A204.1 (cell line): ENCODE data around the gene SCIMP.
"Not testable (repeated sequence)": the region's sequence is repeated elsewhere in the genome, so short reads cannot be mapped to it uniquely, and the experiment has no call there.

Source experiments
- FAIRE-seq: peaks from 2 replicates; lab custom pipeline; 2012; peaks lifted over from hg19 to GRCh38; lab: Jason Lieb, UNC

SCIMP gene

DNA sequence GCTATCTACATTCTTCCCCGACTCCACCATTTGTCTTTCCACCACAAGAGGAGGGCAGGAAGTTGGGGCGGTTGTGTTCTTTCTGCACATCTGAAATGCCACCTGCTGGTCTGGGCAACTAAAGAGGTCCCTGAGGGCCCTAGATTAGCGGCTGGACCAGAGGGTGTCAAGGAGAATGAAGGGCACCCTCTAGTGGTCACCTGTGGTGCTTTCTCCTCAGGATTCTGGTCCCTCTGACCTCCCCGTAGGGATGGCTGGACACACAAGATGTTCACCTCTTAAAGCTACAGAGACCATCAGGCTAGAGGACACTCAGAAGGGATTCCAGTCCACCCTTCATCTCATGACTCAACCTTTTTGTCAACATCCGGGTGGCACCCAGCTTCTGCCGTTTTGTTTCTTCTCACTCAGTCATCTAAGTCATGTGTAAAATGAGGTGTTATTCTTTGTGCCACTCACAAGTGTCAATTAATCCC lies 2.9 kb upstream of the SCIMP start:
- no peak for FAIRE-seq

GRCh38 chr17:5236938-5237540 lies 2.4 kb upstream of the SCIMP start:
- FAIRE-seq = no peak

DNA sequence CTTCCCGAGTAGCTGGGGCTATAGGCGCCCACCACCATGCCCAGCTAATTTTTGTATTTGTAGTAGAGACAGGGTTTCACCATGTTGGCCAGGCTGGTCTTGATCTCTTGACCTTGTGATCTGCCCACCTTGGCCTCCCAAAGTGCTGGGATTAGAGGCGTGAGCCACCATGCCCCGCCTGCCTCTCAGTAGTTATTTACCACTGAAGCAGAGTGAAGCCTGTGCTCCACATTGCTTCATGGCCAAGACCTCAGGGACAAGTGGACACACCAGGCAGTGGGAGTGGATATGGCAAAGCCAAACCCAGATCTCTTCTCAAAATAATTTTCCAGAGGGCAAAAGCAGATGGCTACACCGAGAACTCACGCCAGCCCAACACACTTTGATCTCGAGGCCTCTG lies 1.2 kb downstream of the SCIMP start:
- not testable (repeated sequence) for FAIRE-seq

DNA sequence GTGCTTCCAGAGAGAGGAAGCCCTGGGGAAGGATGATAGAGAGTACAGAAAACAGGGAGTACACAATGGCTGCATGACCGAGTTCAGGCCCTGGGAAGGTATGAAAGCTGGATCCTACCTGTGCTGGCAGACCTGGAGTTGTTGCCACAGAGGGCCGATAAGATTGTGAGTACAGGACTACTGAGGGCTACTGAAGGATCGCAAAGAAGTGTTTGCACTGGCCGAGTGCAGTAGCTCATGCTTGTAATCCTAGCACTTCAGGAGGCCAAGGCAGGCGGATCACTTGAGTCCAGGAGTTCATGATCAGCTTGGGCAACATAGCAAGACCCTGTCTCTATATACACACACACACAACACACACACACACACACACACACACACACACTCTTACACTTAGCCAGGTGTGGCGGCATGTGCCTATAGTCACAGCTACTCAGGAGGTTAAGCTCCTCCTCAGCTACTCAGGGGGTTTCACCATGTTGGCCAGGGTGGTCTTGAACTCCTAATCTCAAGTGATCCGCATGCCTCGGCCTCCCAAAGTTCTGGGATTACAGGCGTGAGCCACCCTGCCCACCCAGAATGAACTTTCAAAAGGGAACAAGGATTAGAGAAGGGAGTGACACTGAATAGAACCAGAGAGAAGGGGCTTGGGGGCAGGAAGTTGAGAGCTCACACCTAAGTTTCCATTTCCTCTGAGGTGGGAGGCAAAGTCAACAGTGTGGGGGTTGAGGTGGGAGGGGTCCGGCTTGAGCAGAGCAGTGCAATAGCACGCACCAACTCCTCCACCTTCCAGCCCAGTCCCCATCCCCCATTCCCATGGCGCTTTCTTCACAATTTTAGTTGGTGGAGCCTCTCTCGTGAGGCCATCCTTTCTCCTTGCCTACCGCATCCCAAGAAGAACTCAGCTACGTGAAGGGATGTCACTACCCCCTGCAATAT lies 7.5 kb downstream of the SCIMP start:
- FAIRE-seq = no peak

DNA sequence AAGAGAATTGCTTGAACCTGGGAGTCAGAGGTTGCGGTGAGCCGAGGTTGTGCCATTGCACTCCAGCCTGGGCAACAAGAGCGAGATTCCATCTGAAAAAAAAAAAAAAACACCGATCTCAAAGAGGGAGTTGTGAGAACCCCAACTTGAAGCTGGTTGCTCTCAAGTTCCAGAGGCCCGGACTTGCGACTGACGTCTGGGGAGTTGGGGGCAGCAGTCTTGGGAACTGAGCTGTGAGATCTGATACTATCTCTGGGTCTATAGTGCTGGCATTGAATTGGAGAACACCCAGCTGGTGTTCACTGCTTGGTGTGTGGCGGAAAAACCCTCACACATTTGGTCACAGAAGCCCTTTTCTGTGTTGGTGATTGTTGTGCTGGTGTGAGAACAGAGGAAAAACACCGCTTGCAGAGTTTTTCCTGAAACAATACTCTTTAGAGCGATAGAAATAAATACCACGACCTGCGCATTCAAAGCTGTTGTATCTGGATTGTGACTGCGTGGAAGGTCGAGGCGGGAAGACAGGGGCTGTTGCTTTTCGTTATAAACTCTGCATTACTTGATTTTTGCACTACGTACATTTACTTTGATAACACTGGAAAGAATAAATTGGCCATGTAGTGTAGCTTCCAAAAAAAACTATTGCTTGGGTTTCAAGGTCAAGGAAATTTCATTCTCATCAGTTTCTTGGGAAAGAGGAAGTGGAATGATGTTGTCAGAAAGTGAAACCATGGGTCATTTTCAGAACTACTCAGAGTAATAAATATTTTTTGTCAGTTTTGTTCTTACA lies 8.8 kb downstream of the SCIMP start:
- no peak for FAIRE-seq

DNA sequence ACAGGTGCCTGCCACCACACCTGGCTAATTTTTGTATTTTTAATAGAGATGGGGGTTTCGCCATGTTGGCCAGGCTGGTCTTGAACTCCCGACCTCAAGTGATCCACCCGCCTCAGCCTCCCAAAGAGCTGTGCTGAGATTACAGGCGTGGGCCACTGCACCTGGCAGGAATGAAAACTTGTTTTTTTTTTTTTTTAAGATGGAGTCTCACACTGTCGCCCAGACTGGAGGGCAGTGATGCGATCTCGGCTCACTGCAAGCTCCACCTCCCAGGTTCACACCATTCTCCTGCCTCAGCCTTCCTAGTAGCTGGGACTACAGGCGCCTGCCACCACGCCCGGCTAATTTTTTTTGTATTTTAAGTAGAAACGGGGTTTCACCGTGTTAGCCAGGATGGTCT lies 12.7 kb downstream of the SCIMP start:
- FAIRE-seq = not testable (repeated sequence)

- FAIRE-seq = no peak
Measured at GRCh38 chr17:5220074-5220473, 14.6 kb downstream of the SCIMP start.

- FAIRE-seq = no peak
Measured at GRCh38 chr17:5219536-5219935, 15.1 kb downstream of the SCIMP start.

- FAIRE-seq = not testable (repeated sequence)
Measured at GRCh38 chr17:5217562-5217961, 17.1 kb downstream of the SCIMP start.

DNA sequence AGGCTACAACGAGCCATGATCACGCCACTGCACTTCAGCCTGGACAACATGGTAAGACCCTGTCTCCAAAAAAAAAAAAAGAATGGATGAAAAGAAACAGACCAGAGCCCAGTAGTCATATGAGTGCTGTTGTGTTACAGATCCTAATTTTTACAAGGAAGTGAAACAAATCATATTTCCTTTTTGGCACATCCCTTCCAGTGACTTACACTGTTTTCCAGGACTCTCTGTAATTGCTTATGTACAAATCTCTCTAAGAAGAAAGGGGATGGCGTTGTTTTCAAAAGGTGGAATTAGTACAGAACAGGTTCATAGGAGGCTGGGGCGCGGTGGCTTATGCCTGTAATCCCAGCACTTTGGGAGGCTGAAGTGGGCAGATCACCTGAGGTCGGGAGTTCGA lies 23.2 kb downstream of the SCIMP start:
- no peak for FAIRE-seq

DNA sequence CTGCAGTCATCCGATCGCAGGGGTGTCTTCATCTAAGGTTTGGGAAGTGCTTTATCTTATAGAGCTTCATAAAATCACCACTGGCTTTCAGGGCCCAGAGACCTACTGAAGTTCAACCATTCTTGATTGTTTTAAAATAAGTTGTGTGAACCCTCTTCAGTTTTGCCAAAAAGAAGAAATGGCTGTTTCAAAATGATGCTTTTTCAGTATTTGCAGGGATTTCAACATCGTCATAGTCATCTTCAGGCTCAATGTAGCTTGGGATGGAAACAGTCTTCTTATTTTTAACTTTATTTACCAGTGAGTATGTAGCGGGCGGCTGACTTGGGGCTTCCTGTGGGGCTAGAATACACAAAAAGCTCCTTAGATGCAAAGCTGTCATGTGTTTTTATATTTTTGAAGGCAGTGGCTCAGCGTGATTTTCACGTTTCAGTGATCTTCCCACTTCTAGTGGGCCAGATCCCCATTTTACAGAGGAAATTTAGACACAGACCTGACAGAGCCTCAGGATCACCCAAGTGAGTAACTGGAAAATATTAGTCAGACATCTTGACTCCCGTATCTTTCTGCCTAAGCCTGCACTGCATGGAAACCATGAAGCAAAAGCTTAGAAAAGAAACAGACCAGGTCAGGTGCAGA lies 23.9 kb downstream of the SCIMP start:
- FAIRE-seq = no peak

- FAIRE-seq = no peak
Measured at GRCh38 chr17:5210091-5210490, 24.6 kb downstream of the SCIMP start.

DNA sequence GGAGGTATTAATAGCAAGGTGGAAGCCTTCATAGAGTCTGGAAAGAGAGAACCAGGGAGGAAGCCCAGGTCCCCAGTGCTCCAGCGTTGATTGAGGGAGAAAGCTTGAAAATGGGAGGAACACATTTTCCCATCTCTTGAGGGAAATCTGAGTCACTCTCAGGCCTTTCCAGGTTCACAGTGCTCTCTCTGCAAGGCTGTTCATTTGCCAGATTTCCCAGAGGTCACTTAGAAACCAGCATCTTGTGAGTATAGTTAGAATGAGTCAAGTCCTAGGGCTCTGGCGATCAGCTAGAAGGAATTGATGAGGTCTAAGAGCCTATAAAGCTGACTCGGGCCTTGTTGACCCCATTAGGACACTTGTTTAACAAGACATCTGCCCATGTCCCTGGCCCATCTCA lies 25.3 kb downstream of the SCIMP start:
- no peak for FAIRE-seq

DNA sequence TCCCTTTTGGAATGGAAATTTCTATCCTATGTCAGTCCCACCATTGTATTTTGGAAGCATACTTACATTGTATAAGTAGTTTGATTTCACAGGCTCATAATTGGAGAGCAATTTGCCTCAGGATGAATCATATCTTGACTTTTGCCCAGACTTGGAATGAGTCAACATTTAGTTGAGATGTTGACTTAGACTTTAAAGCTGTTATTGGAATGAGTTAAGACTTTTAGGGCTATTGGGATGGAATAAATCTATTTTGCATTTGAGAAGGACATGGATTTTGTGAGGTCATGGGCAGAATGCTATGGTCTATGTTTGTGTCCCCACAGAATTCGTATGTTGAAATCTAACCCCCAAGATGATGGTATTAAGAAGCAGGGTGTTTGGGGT lies 30.8 kb downstream of the SCIMP start:
- no peak for FAIRE-seq

GRCh38 chr17:5203178-5203907 lies 31.3 kb downstream of the SCIMP start:
- FAIRE-seq = no peak

DNA sequence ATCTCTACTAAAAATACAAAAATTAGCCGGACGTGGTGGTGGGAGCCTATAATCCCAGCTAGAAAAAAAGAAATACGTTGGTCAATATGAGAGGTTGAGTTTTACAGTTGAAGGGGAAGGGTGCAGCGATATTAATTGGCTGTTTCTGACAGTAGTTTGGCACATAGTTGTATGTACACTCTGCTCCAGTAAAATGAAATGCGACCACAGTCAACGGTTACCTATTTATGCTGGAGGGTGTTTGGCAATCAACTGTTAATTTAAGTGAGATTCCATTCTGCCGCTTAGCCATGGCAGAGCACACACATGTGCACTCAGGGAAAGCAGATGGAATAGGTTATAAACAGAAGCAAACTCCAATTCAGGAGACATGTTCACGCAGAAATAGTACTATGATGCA lies 33.6 kb downstream of the SCIMP start:
- FAIRE-seq = no peak

- no peak for FAIRE-seq
Measured at GRCh38 chr17:5200360-5200759, 34.3 kb downstream of the SCIMP start.

DNA sequence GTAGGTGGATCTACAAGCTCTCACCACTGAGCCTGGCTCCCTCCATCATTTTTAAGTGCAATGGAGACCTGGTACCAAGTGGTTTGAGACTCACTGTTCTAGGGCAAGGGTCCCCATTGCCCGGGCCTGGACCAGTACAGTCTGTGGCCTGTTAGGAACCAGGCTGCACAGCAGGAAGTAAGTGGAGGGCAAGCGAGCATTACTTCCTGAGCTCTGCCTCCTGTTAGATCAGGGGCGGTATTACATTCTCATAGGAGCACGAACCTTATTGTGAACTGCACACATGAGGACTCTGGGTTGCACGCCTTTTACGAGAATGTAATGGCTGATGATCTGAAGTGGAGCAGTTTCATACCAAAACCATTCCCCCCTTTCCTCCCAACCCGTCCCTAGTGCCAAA lies 36.2 kb downstream of the SCIMP start:
- FAIRE-seq = no peak

GRCh38 chr17:5194346-5194745 lies 40.3 kb downstream of the SCIMP start:
- FAIRE-seq = no peak

DNA sequence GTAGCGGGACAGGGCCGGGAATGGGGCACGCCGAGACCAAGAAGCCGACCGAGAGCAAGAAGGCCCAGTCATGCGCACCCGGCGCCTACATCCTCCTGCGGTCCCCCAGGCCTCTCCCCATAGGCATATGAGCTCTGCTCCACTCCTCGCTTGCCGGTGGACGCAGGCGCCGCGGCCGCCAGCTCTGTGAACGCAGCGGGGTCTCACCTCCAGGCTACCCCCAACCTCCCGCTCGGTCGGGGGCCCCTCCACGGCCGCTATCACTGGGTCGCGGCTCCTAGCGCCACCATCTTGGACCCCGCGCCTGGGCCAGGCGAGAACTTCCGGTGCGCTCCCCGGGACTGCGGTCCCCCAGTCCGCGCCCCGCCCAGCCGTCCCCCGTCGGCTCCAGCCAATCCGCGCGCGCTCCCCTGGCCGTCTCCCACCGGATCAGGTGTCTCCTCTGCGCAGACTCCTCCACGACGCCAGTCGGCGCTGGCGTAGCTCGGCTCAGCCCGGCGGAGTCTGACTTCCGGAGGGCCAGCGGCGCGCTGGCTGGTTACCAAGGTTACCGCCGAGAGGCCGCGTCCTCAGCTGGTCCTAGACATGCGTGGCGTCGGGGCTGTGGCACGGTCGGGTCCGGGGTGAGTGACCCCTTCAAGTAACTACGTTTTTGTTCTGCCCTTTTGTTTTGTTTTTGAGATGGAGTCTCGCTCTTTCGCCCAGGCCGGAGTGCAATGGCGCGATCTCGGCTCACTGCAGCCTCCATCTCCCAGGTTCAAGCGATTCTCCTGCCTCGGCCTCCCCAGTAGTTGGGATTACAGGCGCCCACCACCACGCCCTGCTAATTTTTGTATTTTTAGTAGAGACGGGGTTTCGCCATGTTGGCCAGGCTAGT lies 42.9 kb downstream of the SCIMP start, which contains the start of gene ZNF594:
TSS of gene ZNF594 (minus strand) at position 328 of the 877 bp plus-strand sequence. CDS start 7,612 bp downstream, outside the sequence.
- FAIRE-seq = no peak
